Neural progenitor cell (in vitro differentiated cells): ENCODE measurements around the gene PRRT2.

Experiments used
- EZH2 ChIP-seq: fragments of 200-600 bp; sonication (generic); IDR thresholded peaks from 2 replicates; pipeline ENCODE4 v1.6.1; 2017; ENCODE audit warnings: antibody characterized with exemption, mild to moderate bottlenecking, moderate library complexity
- EZH2phosphoT487 ChIP-seq: fragments of 200-600 bp; sonication (generic); IDR thresholded peaks from 2 replicates; pipeline ENCODE4 v1.6.1; 2017; ENCODE audit warnings: antibody characterized with exemption
- TF ChIP-seq, protein P1 (sequence below): fragments of 200-600 bp; sonication (generic); IDR thresholded peaks from 2 replicates; pipeline ENCODE4 v1.5.1; 2017; ENCODE audit warnings: antibody characterized with exemption, mild to moderate bottlenecking

GRCh38 chr16:29774730-29775129 is 37.3 kb upstream of the PRRT2 start:
- TF ChIP-seq, protein P1, sequence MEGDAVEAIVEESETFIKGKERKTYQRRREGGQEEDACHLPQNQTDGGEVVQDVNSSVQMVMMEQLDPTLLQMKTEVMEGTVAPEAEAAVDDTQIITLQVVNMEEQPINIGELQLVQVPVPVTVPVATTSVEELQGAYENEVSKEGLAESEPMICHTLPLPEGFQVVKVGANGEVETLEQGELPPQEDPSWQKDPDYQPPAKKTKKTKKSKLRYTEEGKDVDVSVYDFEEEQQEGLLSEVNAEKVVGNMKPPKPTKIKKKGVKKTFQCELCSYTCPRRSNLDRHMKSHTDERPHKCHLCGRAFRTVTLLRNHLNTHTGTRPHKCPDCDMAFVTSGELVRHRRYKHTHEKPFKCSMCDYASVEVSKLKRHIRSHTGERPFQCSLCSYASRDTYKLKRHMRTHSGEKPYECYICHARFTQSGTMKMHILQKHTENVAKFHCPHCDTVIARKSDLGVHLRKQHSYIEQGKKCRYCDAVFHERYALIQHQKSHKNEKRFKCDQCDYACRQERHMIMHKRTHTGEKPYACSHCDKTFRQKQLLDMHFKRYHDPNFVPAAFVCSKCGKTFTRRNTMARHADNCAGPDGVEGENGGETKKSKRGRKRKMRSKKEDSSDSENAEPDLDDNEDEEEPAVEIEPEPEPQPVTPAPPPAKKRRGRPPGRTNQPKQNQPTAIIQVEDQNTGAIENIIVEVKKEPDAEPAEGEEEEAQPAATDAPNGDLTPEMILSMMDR: no peak
- no peak for TF ChIP-seq EZH2
- no peak for TF ChIP-seq EZH2phosphoT487
